ENCODE measurements around the gene ZKSCAN5.
"Not testable (repeated sequence)": the region's sequence is repeated elsewhere in the genome, so short reads cannot be mapped to it uniquely, and the experiment has no call there.

Gene ZKSCAN5

GRCh38 chr7:99521399-99521798 is 16.9 kb downstream of the ZKSCAN5 start:
- Histone ChIP-seq H3K9ac (ENCODE audit: low read depth in 1 of 2, low read length in 2 of 2) (no peak overlapping the region), H3K27ac (ENCODE audit: low read depth in 2 of 2, low read length in 2 of 2) (no peak overlapping the region), H3K9me3 (ENCODE audit: control insufficient read depth in 2 of 2, low read length in 2 of 2) (no peaks in the 10 kb centered on the region), H3K27me3 (ENCODE audit: control insufficient read depth in 2 of 2, insufficient read depth in 2 of 2, low read length in 2 of 2) (no peaks in the 10 kb centered on the region), H3K36me3 (ENCODE audit: control insufficient read depth in 2 of 2, insufficient read depth in 2 of 2, low read length in 2 of 2) (peaks cover 22 to 28% of the 10 kb centered on the region in 2 donors), H3K4me1 (ENCODE audit: control insufficient read depth in 2 of 2, insufficient read depth in 2 of 2, low read length in 2 of 2) (no peaks in the 10 kb centered on the region), H3K4me3 (ENCODE audit: low read length in 2 of 2) (no peak overlapping the region)

DNA sequence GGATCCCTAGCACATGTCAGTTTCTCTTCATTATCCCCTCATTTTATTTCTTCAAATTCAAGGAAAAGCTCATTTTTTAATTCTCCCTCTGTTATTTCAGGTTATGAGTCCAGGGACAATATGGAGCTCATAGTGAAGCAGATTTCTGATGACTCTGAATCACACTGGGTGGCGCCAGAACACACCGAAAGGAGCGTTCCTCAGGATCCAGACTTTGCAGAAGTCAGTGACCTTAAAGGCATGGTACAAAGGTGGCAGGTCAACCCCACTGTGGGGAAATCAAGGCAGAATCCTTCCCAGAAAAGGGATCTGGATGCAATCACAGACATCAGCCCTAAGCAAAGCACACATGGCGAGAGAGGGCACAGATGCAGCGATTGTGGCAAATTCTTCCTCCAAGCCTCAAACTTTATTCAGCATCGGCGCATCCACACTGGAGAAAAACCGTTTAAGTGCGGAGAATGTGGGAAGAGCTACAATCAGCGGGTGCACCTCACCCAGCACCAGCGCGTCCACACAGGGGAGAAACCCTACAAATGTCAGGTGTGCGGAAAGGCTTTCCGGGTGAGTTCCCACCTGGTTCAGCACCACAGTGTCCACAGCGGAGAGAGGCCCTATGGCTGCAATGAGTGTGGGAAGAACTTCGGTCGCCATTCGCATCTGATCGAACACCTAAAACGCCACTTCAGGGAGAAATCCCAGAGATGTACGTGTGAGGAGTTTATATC is 21.4 kb downstream of the ZKSCAN5 start:
- Histone ChIP-seq H3K36me3 (ENCODE audit: control insufficient read depth in 2 of 2, insufficient read depth in 2 of 2, low read length in 2 of 2) (peaks cover 23 to 32% of the 10 kb centered on the region in 2 donors), H3K27ac (ENCODE audit: low read depth in 2 of 2, low read length in 2 of 2) (no peak overlapping the region), H3K9ac (ENCODE audit: low read depth in 1 of 2, low read length in 2 of 2) (no peak overlapping the region), H3K27me3 (ENCODE audit: control insufficient read depth in 2 of 2, insufficient read depth in 2 of 2, low read length in 2 of 2) (no peaks in the 10 kb centered on the region), H3K4me3 (ENCODE audit: low read length in 2 of 2) (no peak overlapping the region), H3K9me3 (ENCODE audit: control insufficient read depth in 2 of 2, low read length in 2 of 2) (peaks cover under 1 to 10% of the 10 kb centered on the region in 2 donors), H3K4me1 (ENCODE audit: control insufficient read depth in 2 of 2, insufficient read depth in 2 of 2, low read length in 2 of 2) (no peaks in the 10 kb centered on the region)

GRCh38 chr7:99531354-99531765 is 26.9 kb downstream of the ZKSCAN5 start:
- Histone ChIP-seq H3K4me1 (ENCODE audit: control insufficient read depth in 2 of 2, insufficient read depth in 2 of 2, low read length in 2 of 2) (no peaks in the 10 kb centered on the region), H3K27me3 (ENCODE audit: control insufficient read depth in 2 of 2, insufficient read depth in 2 of 2, low read length in 2 of 2) (no peaks in the 10 kb centered on the region), H3K9me3 (ENCODE audit: control insufficient read depth in 2 of 2, low read length in 2 of 2) (peaks cover 27 to 28% of the 10 kb centered on the region in 2 donors), H3K36me3 (ENCODE audit: control insufficient read depth in 2 of 2, insufficient read depth in 2 of 2, low read length in 2 of 2) (peaks cover 23 to 37% of the 10 kb centered on the region in 2 donors), H3K4me3 (ENCODE audit: low read length in 2 of 2) (peak overlapping the region; percentile 1 to 28), H3K27ac (ENCODE audit: low read depth in 2 of 2, low read length in 2 of 2) (no peak overlapping the region), H3K9ac (ENCODE audit: low read depth in 1 of 2, low read length in 2 of 2) (no peak overlapping the region)

DNA sequence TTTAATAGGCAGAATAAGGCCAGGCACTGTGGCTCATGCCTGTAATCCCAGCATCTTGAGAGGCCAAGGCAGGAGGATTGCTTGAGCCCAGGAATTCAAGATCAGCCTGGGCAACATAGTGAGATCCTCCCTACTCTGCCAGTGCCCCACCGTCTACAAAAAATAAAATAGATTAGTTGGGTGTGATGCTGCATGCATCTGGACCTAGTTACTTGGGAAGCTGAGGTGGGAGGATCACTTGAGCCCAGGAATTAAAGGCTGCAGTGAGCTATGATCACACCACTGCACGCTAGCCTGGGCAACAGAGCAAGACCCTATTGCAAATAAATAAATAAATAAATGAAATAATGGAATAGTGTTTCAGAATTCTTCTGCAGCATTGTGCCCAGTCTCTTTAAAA is 31.2 kb downstream of the ZKSCAN5 start:
- no peaks in the 10 kb centered on the region for H3K4me1 ChIP-seq (ENCODE audit: control insufficient read depth in 2 of 2, insufficient read depth in 2 of 2, low read length in 2 of 2)
- no peak overlapping the region for H3K4me3 ChIP-seq (ENCODE audit: low read length in 2 of 2)
- H3K9me3 ChIP-seq (ENCODE audit: control insufficient read depth in 2 of 2, low read length in 2 of 2), result peaks cover 19 to 31% of the 10 kb centered on the region in 2 donors
- H3K27me3 ChIP-seq (ENCODE audit: control insufficient read depth in 2 of 2, insufficient read depth in 2 of 2, low read length in 2 of 2), result no peaks in the 10 kb centered on the region
- no peak overlapping the region for H3K27ac ChIP-seq (ENCODE audit: low read depth in 2 of 2, low read length in 2 of 2)
- H3K36me3 ChIP-seq (ENCODE audit: control insufficient read depth in 2 of 2, insufficient read depth in 2 of 2, low read length in 2 of 2), result peaks cover 13 to 16% of the 10 kb centered on the region in 2 donors
- H3K9ac ChIP-seq (ENCODE audit: low read depth in 1 of 2, low read length in 2 of 2), result no peak overlapping the region

DNA sequence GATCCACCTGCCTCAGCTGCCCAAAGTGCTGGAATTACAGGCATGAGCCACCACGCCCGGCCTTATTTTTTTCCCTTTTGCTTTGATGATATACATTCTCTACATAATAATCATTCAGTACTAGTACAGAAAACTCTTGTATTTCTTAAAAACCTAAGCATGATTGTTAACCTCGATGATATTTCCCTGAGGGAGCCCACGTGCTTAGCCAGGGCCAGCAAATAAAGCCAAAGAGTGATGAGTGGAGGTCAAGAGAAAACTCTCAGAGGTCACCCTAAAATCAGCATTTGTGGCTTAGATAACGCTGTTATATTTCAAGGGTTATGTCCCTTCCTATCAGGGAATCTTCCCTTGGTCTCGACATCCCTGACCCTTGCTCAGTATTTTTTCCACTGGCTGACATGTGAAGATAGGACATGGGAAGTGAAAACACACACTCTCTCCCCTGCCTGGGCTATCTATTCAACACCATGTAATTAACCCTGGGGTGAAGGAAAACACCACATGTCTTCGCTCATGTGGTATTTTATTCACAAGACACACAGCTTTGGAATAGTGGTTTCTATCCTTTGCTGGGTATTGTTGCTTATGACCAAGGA is 34.9 kb downstream of the ZKSCAN5 start:
- no peaks in the 10 kb centered on the region for H3K27me3 ChIP-seq (ENCODE audit: control insufficient read depth in 2 of 2, insufficient read depth in 2 of 2, low read length in 2 of 2)
- H3K4me3 ChIP-seq (ENCODE audit: low read length in 2 of 2), result no peak overlapping the region
- no peaks in the 10 kb centered on the region for H3K36me3 ChIP-seq (ENCODE audit: control insufficient read depth in 2 of 2, insufficient read depth in 2 of 2, low read length in 2 of 2)
- peaks cover 0 to 5% of the 10 kb centered on the region in 2 donors for H3K9me3 ChIP-seq (ENCODE audit: control insufficient read depth in 2 of 2, low read length in 2 of 2)
- no peak overlapping the region for H3K9ac ChIP-seq (ENCODE audit: low read depth in 1 of 2, low read length in 2 of 2)
- H3K4me1 ChIP-seq (ENCODE audit: control insufficient read depth in 2 of 2, insufficient read depth in 2 of 2, low read length in 2 of 2), result no peaks in the 10 kb centered on the region
- H3K27ac ChIP-seq (ENCODE audit: low read depth in 2 of 2, low read length in 2 of 2), result no peak overlapping the region

- Histone ChIP-seq H3K9ac (ENCODE audit: low read depth in 1 of 2, low read length in 2 of 2) (no peak overlapping the region), H3K9me3 (ENCODE audit: control insufficient read depth in 2 of 2, low read length in 2 of 2) (peaks cover 0 to 5% of the 10 kb centered on the region in 2 donors), H3K4me3 (ENCODE audit: low read length in 2 of 2) (no peak overlapping the region), H3K27ac (ENCODE audit: low read depth in 2 of 2, low read length in 2 of 2) (no peak overlapping the region), H3K4me1 (ENCODE audit: control insufficient read depth in 2 of 2, insufficient read depth in 2 of 2, low read length in 2 of 2) (no peaks in the 10 kb centered on the region), H3K36me3 (ENCODE audit: control insufficient read depth in 2 of 2, insufficient read depth in 2 of 2, low read length in 2 of 2) (no peaks in the 10 kb centered on the region), H3K27me3 (ENCODE audit: control insufficient read depth in 2 of 2, insufficient read depth in 2 of 2, low read length in 2 of 2) (no peaks in the 10 kb centered on the region)
These were observed 36.1 kb downstream of the ZKSCAN5 start for GRCh38 chr7:99540542-99540941.

DNA sequence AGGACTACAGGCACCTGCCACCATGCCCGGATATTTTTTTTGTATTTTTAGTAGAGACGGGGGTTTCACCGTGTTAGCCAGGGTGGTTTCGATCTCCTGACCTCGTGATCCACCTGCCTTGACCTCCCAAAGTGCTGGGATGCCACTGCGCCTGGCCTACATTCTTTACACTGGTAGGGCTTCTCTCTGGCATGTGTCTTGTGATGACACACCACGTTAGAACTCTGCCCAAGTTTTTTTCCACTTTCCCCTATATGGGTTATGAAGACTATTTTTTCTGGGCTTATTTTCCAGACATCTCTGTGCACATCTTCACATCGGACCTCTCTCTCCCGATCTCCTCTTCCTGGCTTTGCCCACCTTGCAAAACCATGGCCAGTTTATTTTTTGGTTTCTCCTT is 36.8 kb downstream of the ZKSCAN5 start:
- no peaks in the 10 kb centered on the region for H3K36me3 ChIP-seq (ENCODE audit: control insufficient read depth in 2 of 2, insufficient read depth in 2 of 2, low read length in 2 of 2)
- H3K27me3 ChIP-seq (ENCODE audit: control insufficient read depth in 2 of 2, insufficient read depth in 2 of 2, low read length in 2 of 2), result no peaks in the 10 kb centered on the region
- peaks cover 0 to 5% of the 10 kb centered on the region in 2 donors for H3K9me3 ChIP-seq (ENCODE audit: control insufficient read depth in 2 of 2, low read length in 2 of 2)
- no peaks in the 10 kb centered on the region for H3K4me1 ChIP-seq (ENCODE audit: control insufficient read depth in 2 of 2, insufficient read depth in 2 of 2, low read length in 2 of 2)
- H3K4me3 ChIP-seq (ENCODE audit: low read length in 2 of 2), result no peak overlapping the region
- H3K9ac ChIP-seq (ENCODE audit: low read depth in 1 of 2, low read length in 2 of 2), result no peak overlapping the region
- H3K27ac ChIP-seq (ENCODE audit: low read depth in 2 of 2, low read length in 2 of 2), result no peak overlapping the region

- H3K4me1 ChIP-seq (ENCODE audit: control insufficient read depth in 2 of 2, insufficient read depth in 2 of 2, low read length in 2 of 2), result no peaks in the 10 kb centered on the region
- peaks cover 0 to 5% of the 10 kb centered on the region in 2 donors for H3K9me3 ChIP-seq (ENCODE audit: control insufficient read depth in 2 of 2, low read length in 2 of 2)
- H3K27me3 ChIP-seq (ENCODE audit: control insufficient read depth in 2 of 2, insufficient read depth in 2 of 2, low read length in 2 of 2), result no peaks in the 10 kb centered on the region
- H3K36me3 ChIP-seq (ENCODE audit: control insufficient read depth in 2 of 2, insufficient read depth in 2 of 2, low read length in 2 of 2), result peaks cover 10 to 11% of the 10 kb centered on the region in 2 donors
- H3K9ac ChIP-seq (ENCODE audit: low read depth in 1 of 2, low read length in 2 of 2), result no peak overlapping the region
- H3K4me3 ChIP-seq (ENCODE audit: low read length in 2 of 2), result no peak overlapping the region
- no peak overlapping the region for H3K27ac ChIP-seq (ENCODE audit: low read depth in 2 of 2, low read length in 2 of 2)
These were observed 38.7 kb downstream of the ZKSCAN5 start for GRCh38 chr7:99543081-99543671.

DNA sequence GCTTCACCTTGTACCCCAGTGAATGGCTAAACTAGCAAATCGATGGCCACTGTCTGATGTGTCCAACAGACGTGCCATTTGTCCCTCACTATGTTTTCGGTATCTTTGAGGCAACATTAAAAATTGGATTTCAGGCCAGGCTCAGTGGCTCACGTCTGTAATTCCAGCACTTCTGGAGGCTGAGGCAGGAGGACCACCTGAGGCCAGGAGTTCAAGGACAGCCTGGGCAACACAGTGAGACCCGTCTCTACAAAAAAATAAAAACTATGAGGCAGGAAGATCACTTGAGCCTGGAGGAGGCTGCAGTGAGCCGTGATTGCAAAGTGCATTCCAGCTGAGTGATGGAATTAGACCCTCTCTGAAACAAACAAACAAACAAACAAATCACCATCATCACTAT is 39.5 kb downstream of the ZKSCAN5 start:
- H3K36me3 ChIP-seq (ENCODE audit: control insufficient read depth in 2 of 2, insufficient read depth in 2 of 2, low read length in 2 of 2), result peaks cover 13% of the 10 kb centered on the region in 2 donors
- H3K27me3 ChIP-seq (ENCODE audit: control insufficient read depth in 2 of 2, insufficient read depth in 2 of 2, low read length in 2 of 2), result no peaks in the 10 kb centered on the region
- H3K4me3 ChIP-seq (ENCODE audit: low read length in 2 of 2), result no peak overlapping the region
- peaks cover 0 to 5% of the 10 kb centered on the region in 2 donors for H3K9me3 ChIP-seq (ENCODE audit: control insufficient read depth in 2 of 2, low read length in 2 of 2)
- H3K27ac ChIP-seq (ENCODE audit: low read depth in 2 of 2, low read length in 2 of 2), result no peak overlapping the region
- H3K9ac ChIP-seq (ENCODE audit: low read depth in 1 of 2, low read length in 2 of 2), result no peak overlapping the region
- no peaks in the 10 kb centered on the region for H3K4me1 ChIP-seq (ENCODE audit: control insufficient read depth in 2 of 2, insufficient read depth in 2 of 2, low read length in 2 of 2)

GRCh38 chr7:99545308-99545707 is 40.8 kb downstream of the ZKSCAN5 start:
- not testable (repeated sequence) for H3K4me1 ChIP-seq (ENCODE audit: control insufficient read depth in 2 of 2, insufficient read depth in 2 of 2, low read length in 2 of 2); H3K27ac ChIP-seq (ENCODE audit: low read depth in 2 of 2, low read length in 2 of 2); H3K4me3 ChIP-seq (ENCODE audit: low read length in 2 of 2); H3K27me3 ChIP-seq (ENCODE audit: control insufficient read depth in 2 of 2, insufficient read depth in 2 of 2, low read length in 2 of 2); H3K9ac ChIP-seq (ENCODE audit: low read depth in 1 of 2, low read length in 2 of 2); H3K9me3 ChIP-seq (ENCODE audit: control insufficient read depth in 2 of 2, low read length in 2 of 2)
- H3K36me3 ChIP-seq (ENCODE audit: control insufficient read depth in 2 of 2, insufficient read depth in 2 of 2, low read length in 2 of 2), result peaks cover 13% of the 10 kb centered on the region in 2 donors

All from mucosa of rectum (tissue), 2 donors.